Activated CD4-positive, alpha-beta memory T cell treated with anti-CD3 and anti-CD28 coated beads, Interleukin-2, amount 10 ng/mL, durations not matched to agents 7 days and 5 days (primary cell): ENCODE measurements around the gene ASPG. TPM values are rescaled to one million over a fixed set of nuclear protein-coding genes. Genes with fewer than 3 reads are reported as not detected.

ENCODE experiments used
- CTCF ChIA-PET: fragments of 350-600 bp; sonication (Branson Sonifier 250); formaldehyde crosslinking; loops from one replicate; lab custom pipeline; 2021; ENCODE audit warnings: antibody characterized with exemption, inconsistent platforms; lab: Charles Lee
- POLR2A ChIA-PET: fragments of 350-600 bp; sonication (Branson Sonifier 250); formaldehyde crosslinking; loops from one replicate; lab custom pipeline; 2021; ENCODE audit warnings: antibody characterized with exemption; lab: Charles Lee
- DNase-seq: peaks from one replicate; pipeline ENCODE4 v3.0.0-alpha.2; 2020
- H3K27ac Mint-ChIP-seq: one replicate; pipeline ENCODE4 v1.8.0; 2021; ENCODE audit warnings: mild to moderate bottlenecking, mixed read lengths
- H3K27me3 Mint-ChIP-seq: one replicate; pipeline ENCODE4 v1.8.0; 2021; ENCODE audit warnings: mixed read lengths
- H3K36me3 Mint-ChIP-seq: one replicate; pipeline ENCODE4 v1.8.0; 2021; ENCODE audit warnings: low read depth, mixed read lengths
- H3K4me1 Mint-ChIP-seq: one replicate; pipeline ENCODE4 v1.8.0; 2021; ENCODE audit warnings: mixed read lengths
- H3K4me3 Mint-ChIP-seq: one replicate; pipeline ENCODE4 v1.8.0; 2021; ENCODE audit warnings: mild to moderate bottlenecking, mixed read lengths
- H3K9me3 Mint-ChIP-seq: one replicate; pipeline ENCODE4 v1.8.0; 2021; ENCODE audit warnings: mixed read lengths
- total RNA-seq, 2 experiments: library from RNA; stranded (reverse); gene quantifications; one replicate each; pipeline ENCODE4 v1.2.3, GENCODE V29; 2021

Gene ASPG
- total RNA-seq, 2 experiments from 2014 or later = not detected

- Mint-ChIP-seq H3K9me3 (no peaks in the 10 kb centered on the region), H3K27me3 (no peaks in the 10 kb centered on the region), H3K27ac (no peak overlapping the region), H3K4me1 (peaks cover 4% of the 10 kb centered on the region), H3K4me3 (no peak overlapping the region), H3K36me3 (no peaks in the 10 kb centered on the region)
- no peak for DNase-seq
- ChIA-PET POLR2A (no interaction called here), CTCF (no interaction called here)
These were observed 6.6 kb downstream of the ASPG start for GRCh38 chr14:104091927-104092771.

- H3K36me3 Mint-ChIP-seq = no peaks in the 10 kb centered on the region
- no peak for DNase-seq
- no peaks in the 10 kb centered on the region for H3K9me3 Mint-ChIP-seq
- no peaks in the 10 kb centered on the region for H3K27me3 Mint-ChIP-seq
- peaks cover 4% of the 10 kb centered on the region for H3K4me1 Mint-ChIP-seq
- no peak overlapping the region for H3K4me3 Mint-ChIP-seq
- POLR2A ChIA-PET = no interaction called here
- CTCF ChIA-PET = interaction anchor here (1.5 kb wide), 1 partner anchor 135 kb away, joined by 3 read pairs; no protein-coding TSS in a partner anchor
- no peak overlapping the region for H3K27ac Mint-ChIP-seq
These were observed 7.4 kb downstream of the ASPG start for GRCh38 chr14:104092931-104093365.

- no peaks in the 10 kb centered on the region for H3K27me3 Mint-ChIP-seq
- H3K36me3 Mint-ChIP-seq = no peaks in the 10 kb centered on the region
- no peak overlapping the region for H3K27ac Mint-ChIP-seq
- no peaks in the 10 kb centered on the region for H3K9me3 Mint-ChIP-seq
- ChIA-PET CTCF (interaction anchor here (0.8 to 1.7 kb wide), 7 partner anchors 10 to 470 kb away, joined by 3 to 6 read pairs (median 3); no protein-coding TSS in a partner anchor), POLR2A (no interaction called here)
- H3K4me3 Mint-ChIP-seq = no peak overlapping the region
- no peak for DNase-seq
- peaks cover 4% of the 10 kb centered on the region for H3K4me1 Mint-ChIP-seq
These were observed 8.0 kb downstream of the ASPG start for GRCh38 chr14:104093366-104094055.

- H3K36me3 Mint-ChIP-seq = no peaks in the 10 kb centered on the region
- no peak overlapping the region for H3K27ac Mint-ChIP-seq
- peaks cover 4% of the 10 kb centered on the region for H3K4me1 Mint-ChIP-seq
- CTCF ChIA-PET = interaction anchor here (0.8 to 1.7 kb wide), 7 partner anchors 11 to 470 kb away, joined by 3 to 6 read pairs (median 3); no protein-coding TSS in a partner anchor
- no peak for DNase-seq
- no peaks in the 10 kb centered on the region for H3K9me3 Mint-ChIP-seq
- POLR2A ChIA-PET = no interaction called here
- no peaks in the 10 kb centered on the region for H3K27me3 Mint-ChIP-seq
- no peak overlapping the region for H3K4me3 Mint-ChIP-seq
These were observed 8.7 kb downstream of the ASPG start for GRCh38 chr14:104094056-104094708.

GRCh38 chr14:104094709-104095425 is 9.4 kb downstream of the ASPG start:
- Mint-ChIP-seq H3K4me1 (peaks cover 4% of the 10 kb centered on the region), H3K27me3 (no peaks in the 10 kb centered on the region), H3K27ac (no peak overlapping the region), H3K9me3 (no peaks in the 10 kb centered on the region), H3K36me3 (no peaks in the 10 kb centered on the region), H3K4me3 (no peak overlapping the region)
- ChIA-PET POLR2A (no interaction called here), CTCF (interaction anchor here (1.0 to 1.7 kb wide), 5 partner anchors 18 to 133 kb away, joined by 3 to 6 read pairs (median 4); no protein-coding TSS in a partner anchor)
- DNase-seq = peak; percentile 78

- no peaks in the 10 kb centered on the region for H3K27me3 Mint-ChIP-seq
- no peaks in the 10 kb centered on the region for H3K9me3 Mint-ChIP-seq
- H3K4me3 Mint-ChIP-seq = no peak overlapping the region
- ChIA-PET POLR2A (no interaction called here), CTCF (interaction anchor here (1.6 to 1.8 kb wide), 3 partner anchors 8 to 19 kb away, joined by 4 to 6 read pairs (median 4); no protein-coding TSS in a partner anchor)
- peaks cover 4% of the 10 kb centered on the region for H3K4me1 Mint-ChIP-seq
- no peak for DNase-seq
- no peak overlapping the region for H3K27ac Mint-ChIP-seq
- no peaks in the 10 kb centered on the region for H3K36me3 Mint-ChIP-seq
These were observed 10.2 kb downstream of the ASPG start for GRCh38 chr14:104095426-104096310.

GRCh38 chr14:104096318-104096717 is 10.8 kb downstream of the ASPG start:
- H3K4me1 Mint-ChIP-seq = peaks cover 4% of the 10 kb centered on the region

GRCh38 chr14:104096751-104097700 is 11.5 kb downstream of the ASPG start:
- H3K9me3 Mint-ChIP-seq = no peaks in the 10 kb centered on the region
- H3K27ac Mint-ChIP-seq = no peak overlapping the region
- DNase-seq = no peak
- POLR2A ChIA-PET = no interaction called here
- CTCF ChIA-PET = interaction anchor here (1.6 to 1.8 kb wide), 2 partner anchors 10 to 19 kb away, joined by 4 read pairs; no protein-coding TSS in a partner anchor
- no peaks in the 10 kb centered on the region for H3K36me3 Mint-ChIP-seq
- peaks cover 4% of the 10 kb centered on the region for H3K4me1 Mint-ChIP-seq
- no peak overlapping the region for H3K4me3 Mint-ChIP-seq
- H3K27me3 Mint-ChIP-seq = no peaks in the 10 kb centered on the region

More at GRCh38 chr14:104096318-104096717, 10.8 kb downstream of the ASPG start:
- Mint-ChIP-seq H3K27ac (no peak overlapping the region), H3K27me3 (no peaks in the 10 kb centered on the region), H3K9me3 (no peaks in the 10 kb centered on the region), H3K36me3 (no peaks in the 10 kb centered on the region), H3K4me3 (no peak overlapping the region)
- ChIA-PET CTCF (interaction anchor here (1.6 to 1.8 kb wide), 2 partner anchors 9 to 19 kb away, joined by 4 read pairs; no protein-coding TSS in a partner anchor), POLR2A (no interaction called here)
- DNase-seq = no peak

GRCh38 chr14:104098272-104099095 is 13.0 kb downstream of the ASPG start:
- no peak for DNase-seq
- Mint-ChIP-seq H3K4me3 (no peak overlapping the region), H3K36me3 (no peaks in the 10 kb centered on the region), H3K27ac (no peak overlapping the region), H3K9me3 (no peaks in the 10 kb centered on the region), H3K27me3 (no peaks in the 10 kb centered on the region), H3K4me1 (peaks cover 4% of the 10 kb centered on the region)
- POLR2A ChIA-PET = no interaction called here
- CTCF ChIA-PET = no interaction called here
